Parathyroid adenoma (tissue), 2 donors: Measurements from ENCODE around the gene MMS22L.

Experiments used
- H2AFZ ChIP-seq: fragments of 300-600 bp; sonication (generic); one replicate; pipeline ENCODE4 v1.7.0; 2017; ENCODE audit warnings: antibody characterized with exemption, mild to moderate bottlenecking
- H3K27ac ChIP-seq: fragments of 300-600 bp; sonication (generic); one replicate; pipeline ENCODE4 v1.7.0; 2017
- H3K27me3 ChIP-seq: fragments of 300-600 bp; sonication (generic); one replicate; pipeline ENCODE4 v1.7.0; 2017; ENCODE audit warnings: low read length; ENCODE audit not compliant: control insufficient read depth, insufficient read depth
- H3K36me3 ChIP-seq: fragments of 300-600 bp; sonication (generic); one replicate; pipeline ENCODE4 v1.7.0; 2017; ENCODE audit warnings: low read length; ENCODE audit not compliant: control insufficient read depth, insufficient read depth
- H3K4me1 ChIP-seq: fragments of 300-600 bp; sonication (generic); one replicate; pipeline ENCODE4 v1.7.0; 2017; ENCODE audit warnings: control low read depth
- H3K4me2 ChIP-seq: fragments of 300-600 bp; sonication (generic); one replicate; pipeline ENCODE4 v1.7.0; 2017; ENCODE audit warnings: low read length
- H3K4me3 ChIP-seq: fragments of 300-600 bp; sonication (generic); one replicate; pipeline ENCODE4 v1.7.0; 2017; ENCODE audit warnings: low read depth, low read length
- H3K79me2 ChIP-seq: fragments of 300-600 bp; sonication (generic); one replicate; pipeline ENCODE4 v1.7.0; 2017; ENCODE audit warnings: control low read depth
- H3K9ac ChIP-seq: fragments of 300-600 bp; sonication (generic); one replicate; pipeline ENCODE4 v1.7.0; 2017; ENCODE audit warnings: mild to moderate bottlenecking
- H3K9me3 ChIP-seq: fragments of 300-600 bp; sonication (generic); one replicate; pipeline ENCODE4 v1.7.0; 2017; ENCODE audit warnings: low read length; ENCODE audit not compliant: control insufficient read depth
- TF ChIP-seq, protein P1 (sequence below): fragments of 300-600 bp; sonication (generic); IDR thresholded peaks from one replicate; pipeline ENCODE4 v1.7.0; 2017; ENCODE audit warnings: antibody characterized with exemption, mild to moderate bottlenecking
- donor health status: primary hyperparathyroidism.

The MMS22L gene

DNA sequence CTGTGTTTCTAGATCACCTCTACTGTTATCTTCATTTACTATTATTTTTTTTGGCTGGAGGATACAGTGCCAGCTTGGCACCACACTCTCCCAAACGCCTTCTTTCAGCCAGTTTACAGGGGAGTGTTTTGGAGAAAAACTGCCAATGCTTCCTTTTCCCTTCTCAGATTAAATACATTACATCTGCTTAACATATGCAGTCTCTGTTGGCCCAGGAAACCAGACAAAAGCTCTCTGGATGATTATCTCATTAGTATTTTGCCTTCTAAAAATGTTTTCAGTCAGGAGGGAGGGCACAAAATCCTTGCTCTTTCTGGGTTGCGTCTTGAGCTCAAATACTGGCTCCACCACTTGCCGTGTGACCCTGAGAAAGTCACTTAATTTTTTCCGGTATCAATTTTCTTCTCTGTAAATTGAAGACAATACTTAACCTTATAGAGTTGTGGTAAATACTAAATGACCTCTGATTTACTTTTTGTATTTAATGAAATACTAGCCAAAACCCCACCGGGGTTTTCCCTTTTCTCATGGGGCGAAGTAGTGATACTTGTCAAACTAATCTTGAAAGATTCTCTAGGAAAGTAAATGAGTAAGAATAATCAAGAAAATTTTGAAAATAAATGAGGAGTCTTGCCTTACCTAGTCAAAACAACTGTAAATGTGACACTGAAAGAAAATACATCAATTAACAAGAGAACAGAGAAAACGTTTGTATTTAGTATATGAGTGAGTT lies 146.2 kb downstream of the MMS22L start:
- Histone ChIP-seq H3K4me2 (no peak overlapping the region), H3K9me3 (no peaks in the 10 kb centered on the region), H3K27ac (no peak overlapping the region), H3K79me2 (no peaks in the 10 kb centered on the region), H3K4me3 (no peak overlapping the region), H3K4me1 (no peaks in the 10 kb centered on the region), H3K27me3 (no peaks in the 10 kb centered on the region), H3K36me3 (no peaks in the 10 kb centered on the region), H3K9ac (no peak overlapping the region), H2AFZ (no peak overlapping the region)
- TF ChIP-seq, protein P1, sequence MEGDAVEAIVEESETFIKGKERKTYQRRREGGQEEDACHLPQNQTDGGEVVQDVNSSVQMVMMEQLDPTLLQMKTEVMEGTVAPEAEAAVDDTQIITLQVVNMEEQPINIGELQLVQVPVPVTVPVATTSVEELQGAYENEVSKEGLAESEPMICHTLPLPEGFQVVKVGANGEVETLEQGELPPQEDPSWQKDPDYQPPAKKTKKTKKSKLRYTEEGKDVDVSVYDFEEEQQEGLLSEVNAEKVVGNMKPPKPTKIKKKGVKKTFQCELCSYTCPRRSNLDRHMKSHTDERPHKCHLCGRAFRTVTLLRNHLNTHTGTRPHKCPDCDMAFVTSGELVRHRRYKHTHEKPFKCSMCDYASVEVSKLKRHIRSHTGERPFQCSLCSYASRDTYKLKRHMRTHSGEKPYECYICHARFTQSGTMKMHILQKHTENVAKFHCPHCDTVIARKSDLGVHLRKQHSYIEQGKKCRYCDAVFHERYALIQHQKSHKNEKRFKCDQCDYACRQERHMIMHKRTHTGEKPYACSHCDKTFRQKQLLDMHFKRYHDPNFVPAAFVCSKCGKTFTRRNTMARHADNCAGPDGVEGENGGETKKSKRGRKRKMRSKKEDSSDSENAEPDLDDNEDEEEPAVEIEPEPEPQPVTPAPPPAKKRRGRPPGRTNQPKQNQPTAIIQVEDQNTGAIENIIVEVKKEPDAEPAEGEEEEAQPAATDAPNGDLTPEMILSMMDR, result no peak

- no peak overlapping the region for H3K27ac ChIP-seq
- no peaks in the 10 kb centered on the region for H3K9me3 ChIP-seq
- no peak overlapping the region for H3K9ac ChIP-seq
- H3K4me2 ChIP-seq, result no peak overlapping the region
- no peaks in the 10 kb centered on the region for H3K79me2 ChIP-seq
- H3K4me1 ChIP-seq, result no peaks in the 10 kb centered on the region
- no peaks in the 10 kb centered on the region for H3K36me3 ChIP-seq
- no peak overlapping the region for H2AFZ ChIP-seq
- TF ChIP-seq, protein P1, result no peak
- H3K4me3 ChIP-seq, result no peak overlapping the region
- H3K27me3 ChIP-seq, result no peaks in the 10 kb centered on the region
Measured at GRCh38 chr6:97133067-97133466, 149.9 kb downstream of the MMS22L start.

DNA sequence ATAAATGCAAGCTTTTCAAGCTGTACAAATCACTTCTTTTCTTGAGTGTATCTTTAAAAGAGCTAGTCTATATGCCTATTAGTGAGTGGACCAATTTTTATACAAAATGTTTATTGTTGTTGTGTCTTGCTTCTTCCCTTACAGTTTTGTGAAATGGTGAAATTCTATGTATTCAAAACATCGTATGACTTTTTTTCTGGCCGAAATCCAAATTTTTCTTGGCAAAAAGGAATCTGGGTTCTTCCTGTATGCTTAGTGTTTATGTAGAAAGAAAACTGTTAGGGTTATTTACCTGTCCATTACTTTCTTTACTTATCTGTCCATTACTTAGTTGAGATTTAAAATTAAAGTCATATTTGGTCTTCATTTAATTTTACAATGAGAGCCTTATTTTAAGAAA lies 153.9 kb downstream of the MMS22L start:
- H3K9me3 ChIP-seq, result no peaks in the 10 kb centered on the region
- no peak overlapping the region for H3K9ac ChIP-seq
- TF ChIP-seq, protein P1, result no peak
- H3K79me2 ChIP-seq, result no peaks in the 10 kb centered on the region
- no peaks in the 10 kb centered on the region for H3K36me3 ChIP-seq
- no peak overlapping the region for H3K4me3 ChIP-seq
- no peaks in the 10 kb centered on the region for H3K27me3 ChIP-seq
- H2AFZ ChIP-seq, result no peak overlapping the region
- no peak overlapping the region for H3K4me2 ChIP-seq
- H3K4me1 ChIP-seq, result no peaks in the 10 kb centered on the region
- no peak overlapping the region for H3K27ac ChIP-seq

DNA sequence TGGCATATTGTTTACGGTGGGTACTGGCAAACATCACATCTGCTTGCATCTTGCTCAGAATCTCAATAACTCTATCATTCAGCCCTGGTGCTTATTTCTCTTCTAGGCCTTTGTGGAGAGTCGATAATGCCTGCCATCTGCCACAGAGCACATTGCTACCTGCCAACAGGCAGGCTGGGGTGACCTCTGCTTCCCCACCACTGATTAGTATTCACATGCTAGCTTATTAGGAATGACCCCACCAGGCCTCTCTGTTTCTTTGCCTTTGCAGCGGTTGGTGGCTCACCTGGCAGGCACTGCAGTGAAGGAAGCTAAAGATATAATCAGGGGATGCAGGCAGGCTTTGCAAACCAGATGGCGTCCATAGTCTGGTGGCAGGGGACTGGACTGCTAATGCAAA lies 154.5 kb downstream of the MMS22L start:
- no peak overlapping the region for H2AFZ ChIP-seq

More for the DNA sequence above, 154.5 kb downstream of the MMS22L start:
- Histone ChIP-seq H3K79me2 (no peaks in the 10 kb centered on the region), H3K4me3 (no peak overlapping the region), H3K9me3 (no peaks in the 10 kb centered on the region), H3K27ac (no peak overlapping the region), H3K9ac (no peak overlapping the region), H3K27me3 (no peaks in the 10 kb centered on the region), H3K36me3 (no peaks in the 10 kb centered on the region), H3K4me2 (no peak overlapping the region), H3K4me1 (no peaks in the 10 kb centered on the region)
- TF ChIP-seq, protein P1, result no peak
